Neural cell (in vitro differentiated cells): Measurements from ENCODE around the gene SDHAF4. TPM values are rescaled to one million over a fixed set of nuclear protein-coding genes. Genes with fewer than 3 reads are reported as not detected.
"Not testable (repeated sequence)": the region's sequence is repeated elsewhere in the genome, so short reads cannot be mapped to it uniquely, and the experiment has no call there.

ENCODE experiments used
- H2AFZ ChIP-seq: fragments of 200-600, 300-800 bp; sonication (generic), shearing (Covaris generic); 2 replicates; pipeline ENCODE4 v1.6.0; 2014; ENCODE audit warnings: low read depth, mild to moderate bottlenecking, antibody characterized with exemption, low read length, moderate library complexity
- H3F3A ChIP-seq: fragments of 200-600 bp; shearing (Covaris generic); 2 replicates; pipeline ENCODE4 v1.6.1; 2016; ENCODE audit warnings: mild to moderate bottlenecking, moderate library complexity, mixed read lengths, antibody characterized with exemption, low read length; ENCODE audit not compliant: insufficient read depth, poor library complexity, severe bottlenecking
- H3K27ac ChIP-seq: fragments of 200-600, 300-800 bp; sonication (generic), shearing (Covaris generic); 2 replicates; pipeline ENCODE4 v1.5.1; 2014; ENCODE audit warnings: mild to moderate bottlenecking, low read length, moderate library complexity
- H3K27me3 ChIP-seq: fragments of 300-800, 200-600 bp; sonication (generic), shearing (Covaris generic); 2 replicates; pipeline ENCODE4 v1.6.0; 2014; ENCODE audit warnings: mild to moderate bottlenecking, low read depth, low read length, moderate library complexity; ENCODE audit not compliant: insufficient read depth
- H3K36me3 ChIP-seq: fragments of 300-800, 200-600 bp; sonication (generic), shearing (Covaris generic); 2 replicates; pipeline ENCODE4 v1.5.1; 2014; ENCODE audit warnings: mild to moderate bottlenecking, antibody characterized with exemption, low read length, moderate library complexity; ENCODE audit not compliant: insufficient read depth
- H3K4me2 ChIP-seq: fragments of 300-800, 200-600 bp; sonication (generic), shearing (Covaris generic); 2 replicates; pipeline ENCODE4 v1.6.0; 2014; ENCODE audit warnings: mild to moderate bottlenecking, low read length
- H3K4me3 ChIP-seq: fragments of 300-800, 200-600 bp; sonication (generic), shearing (Covaris generic); 2 replicates; pipeline ENCODE4 v1.5.1; 2014; ENCODE audit warnings: mild to moderate bottlenecking, low read length, moderate library complexity
- H3K79me2 ChIP-seq: fragments of 200-600 bp; shearing (Covaris generic); replicated peaks from 2 replicates; pipeline ENCODE4 v1.6.0; 2014; ENCODE audit warnings: mild to moderate bottlenecking, low read length, moderate library complexity; ENCODE audit not compliant: insufficient read depth
- H3K9ac ChIP-seq: fragments of 300-800, 200-600 bp; sonication (generic), shearing (Covaris generic); 2 replicates; pipeline ENCODE4 v1.6.1; 2016; ENCODE audit warnings: mild to moderate bottlenecking, low read length, mixed read lengths
- H3K9me2 ChIP-seq: fragments of 200-600 bp; shearing (Covaris generic); 2 replicates; pipeline ENCODE4 v1.6.1; 2016; ENCODE audit warnings: mild to moderate bottlenecking, low read length, mixed read lengths; ENCODE audit not compliant: insufficient read depth
- H3K9me3 ChIP-seq: fragments of 200-600, 300-800 bp; sonication (generic), shearing (Covaris generic); 2 replicates; pipeline ENCODE4 v1.6.1; 2016; ENCODE audit warnings: mild to moderate bottlenecking, mixed run types, low read length, moderate library complexity, mixed read lengths
- H4K20me1 ChIP-seq: fragments of 200-600 bp; shearing (Covaris generic); 2 replicates; pipeline ENCODE4 v1.6.1; 2016; ENCODE audit warnings: mild to moderate bottlenecking, mixed run types; ENCODE audit not compliant: insufficient read depth
- EP300 ChIP-seq: fragments of 450-650 bp; conservative IDR thresholded peaks from 2 replicates; pipeline ENCODE4 v1.6.1; 2014; ENCODE audit warnings: antibody characterized with exemption, mild to moderate bottlenecking, moderate library complexity; ENCODE audit not compliant: poor library complexity, severe bottlenecking
- EZH2 ChIP-seq: fragments of 200-600, 300-800 bp; shearing (Covaris generic), sonication (generic); IDR thresholded peaks from 2 replicates; pipeline ENCODE4 v1.6.1; 2014; ENCODE audit warnings: antibody characterized with exemption, low read length, borderline replicate concordance, mild to moderate bottlenecking; ENCODE audit not compliant: insufficient read depth, poor library complexity, severe bottlenecking
- MXI1 ChIP-seq: fragments of 450-650 bp; conservative IDR thresholded peaks from 2 replicates; pipeline ENCODE4 v1.6.1; 2014; ENCODE audit warnings: antibody characterized with exemption, mild to moderate bottlenecking; ENCODE audit not compliant: poor library complexity, severe bottlenecking
- POLR2AphosphoS5 ChIP-seq: IDR thresholded peaks from 2 replicates; pipeline ENCODE4 v1.6.1; 2012
- RAD21 ChIP-seq: fragments of 450-650 bp; conservative IDR thresholded peaks from 2 replicates; pipeline ENCODE4 v1.6.1; 2014; ENCODE audit warnings: antibody characterized with exemption, mild to moderate bottlenecking, moderate library complexity
- SMC3 ChIP-seq: fragments of 450-650 bp; conservative IDR thresholded peaks from 2 replicates; pipeline ENCODE4 v1.6.1; 2014; ENCODE audit warnings: antibody characterized with exemption, mild to moderate bottlenecking, moderate library complexity; ENCODE audit not compliant: poor library complexity
- TAF1 ChIP-seq: IDR thresholded peaks from 2 replicates; pipeline ENCODE4 v1.6.1; 2012; ENCODE audit warnings: low read depth
- polyA plus RNA-seq: library from polyadenylated mRNA; depleted of rRNA; stranded (reverse); fragments of >200 nt; gene quantifications from 2 replicates; pipeline ENCODE4 v1.2.3, GENCODE V29; 2014
- TF ChIP-seq, protein P1 (sequence below): fragments of 450-650 bp; IDR thresholded peaks from 2 replicates; pipeline ENCODE4 v1.5.1; 2014; ENCODE audit warnings: antibody characterized with exemption, mild to moderate bottlenecking, moderate library complexity; ENCODE audit not compliant: poor library complexity, severe bottlenecking
- TF ChIP-seq, protein P2 (sequence below): IDR thresholded peaks from 2 replicates; pipeline ENCODE4 v1.6.1; 2012; ENCODE audit warnings: borderline replicate concordance

Gene SDHAF4
- polyA plus RNA-seq, 1 donor from 2014 or later, result 28.2 TPM

DNA sequence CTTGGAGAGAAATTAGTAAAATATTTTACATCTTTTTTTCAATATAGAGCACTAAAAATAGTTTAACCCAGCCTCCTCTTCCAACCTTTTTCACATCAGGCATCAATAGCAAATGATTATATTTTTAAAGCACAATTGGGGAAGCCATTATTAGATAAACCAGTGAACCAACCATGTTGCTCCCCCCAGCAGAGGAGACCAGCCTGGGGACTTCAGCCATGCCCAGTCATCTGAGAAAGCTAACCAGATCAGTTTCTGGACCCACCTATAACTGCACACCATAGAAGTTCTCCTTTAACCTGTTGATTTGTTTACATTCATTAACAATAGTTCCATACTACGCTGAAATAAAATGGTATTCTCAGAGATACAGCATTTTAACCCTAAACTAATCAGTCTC, 13.8 kb upstream of the SDHAF4 start:
- Histone ChIP-seq H3K36me3 (no peaks in the 10 kb centered on the region), H3K4me3 (no peak overlapping the region), H3K9me2 (no peaks in the 10 kb centered on the region), H3F3A (no peaks in the 10 kb centered on the region), H3K27ac (no peak overlapping the region), H3K27me3 (no peaks in the 10 kb centered on the region), H3K79me2 (no peaks in the 10 kb centered on the region), H3K9ac (no peak overlapping the region), H3K9me3 (no peaks in the 10 kb centered on the region), H2AFZ (no peak overlapping the region), H3K4me2 (no peak overlapping the region), H4K20me1 (no peaks in the 10 kb centered on the region)
- TF ChIP-seq EP300, result no peak
- TF ChIP-seq, protein P1, sequence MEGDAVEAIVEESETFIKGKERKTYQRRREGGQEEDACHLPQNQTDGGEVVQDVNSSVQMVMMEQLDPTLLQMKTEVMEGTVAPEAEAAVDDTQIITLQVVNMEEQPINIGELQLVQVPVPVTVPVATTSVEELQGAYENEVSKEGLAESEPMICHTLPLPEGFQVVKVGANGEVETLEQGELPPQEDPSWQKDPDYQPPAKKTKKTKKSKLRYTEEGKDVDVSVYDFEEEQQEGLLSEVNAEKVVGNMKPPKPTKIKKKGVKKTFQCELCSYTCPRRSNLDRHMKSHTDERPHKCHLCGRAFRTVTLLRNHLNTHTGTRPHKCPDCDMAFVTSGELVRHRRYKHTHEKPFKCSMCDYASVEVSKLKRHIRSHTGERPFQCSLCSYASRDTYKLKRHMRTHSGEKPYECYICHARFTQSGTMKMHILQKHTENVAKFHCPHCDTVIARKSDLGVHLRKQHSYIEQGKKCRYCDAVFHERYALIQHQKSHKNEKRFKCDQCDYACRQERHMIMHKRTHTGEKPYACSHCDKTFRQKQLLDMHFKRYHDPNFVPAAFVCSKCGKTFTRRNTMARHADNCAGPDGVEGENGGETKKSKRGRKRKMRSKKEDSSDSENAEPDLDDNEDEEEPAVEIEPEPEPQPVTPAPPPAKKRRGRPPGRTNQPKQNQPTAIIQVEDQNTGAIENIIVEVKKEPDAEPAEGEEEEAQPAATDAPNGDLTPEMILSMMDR, result no peak
- TF ChIP-seq RAD21, result no peak
- TF ChIP-seq EZH2, result no peak
- no peak for TF ChIP-seq TAF1
- TF ChIP-seq MXI1, result no peak
- TF ChIP-seq, protein P2, sequence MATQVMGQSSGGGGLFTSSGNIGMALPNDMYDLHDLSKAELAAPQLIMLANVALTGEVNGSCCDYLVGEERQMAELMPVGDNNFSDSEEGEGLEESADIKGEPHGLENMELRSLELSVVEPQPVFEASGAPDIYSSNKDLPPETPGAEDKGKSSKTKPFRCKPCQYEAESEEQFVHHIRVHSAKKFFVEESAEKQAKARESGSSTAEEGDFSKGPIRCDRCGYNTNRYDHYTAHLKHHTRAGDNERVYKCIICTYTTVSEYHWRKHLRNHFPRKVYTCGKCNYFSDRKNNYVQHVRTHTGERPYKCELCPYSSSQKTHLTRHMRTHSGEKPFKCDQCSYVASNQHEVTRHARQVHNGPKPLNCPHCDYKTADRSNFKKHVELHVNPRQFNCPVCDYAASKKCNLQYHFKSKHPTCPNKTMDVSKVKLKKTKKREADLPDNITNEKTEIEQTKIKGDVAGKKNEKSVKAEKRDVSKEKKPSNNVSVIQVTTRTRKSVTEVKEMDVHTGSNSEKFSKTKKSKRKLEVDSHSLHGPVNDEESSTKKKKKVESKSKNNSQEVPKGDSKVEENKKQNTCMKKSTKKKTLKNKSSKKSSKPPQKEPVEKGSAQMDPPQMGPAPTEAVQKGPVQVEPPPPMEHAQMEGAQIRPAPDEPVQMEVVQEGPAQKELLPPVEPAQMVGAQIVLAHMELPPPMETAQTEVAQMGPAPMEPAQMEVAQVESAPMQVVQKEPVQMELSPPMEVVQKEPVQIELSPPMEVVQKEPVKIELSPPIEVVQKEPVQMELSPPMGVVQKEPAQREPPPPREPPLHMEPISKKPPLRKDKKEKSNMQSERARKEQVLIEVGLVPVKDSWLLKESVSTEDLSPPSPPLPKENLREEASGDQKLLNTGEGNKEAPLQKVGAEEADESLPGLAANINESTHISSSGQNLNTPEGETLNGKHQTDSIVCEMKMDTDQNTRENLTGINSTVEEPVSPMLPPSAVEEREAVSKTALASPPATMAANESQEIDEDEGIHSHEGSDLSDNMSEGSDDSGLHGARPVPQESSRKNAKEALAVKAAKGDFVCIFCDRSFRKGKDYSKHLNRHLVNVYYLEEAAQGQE, result no peak
- no peak for TF ChIP-seq POLR2AphosphoS5
- no peak for TF ChIP-seq SMC3

DNA sequence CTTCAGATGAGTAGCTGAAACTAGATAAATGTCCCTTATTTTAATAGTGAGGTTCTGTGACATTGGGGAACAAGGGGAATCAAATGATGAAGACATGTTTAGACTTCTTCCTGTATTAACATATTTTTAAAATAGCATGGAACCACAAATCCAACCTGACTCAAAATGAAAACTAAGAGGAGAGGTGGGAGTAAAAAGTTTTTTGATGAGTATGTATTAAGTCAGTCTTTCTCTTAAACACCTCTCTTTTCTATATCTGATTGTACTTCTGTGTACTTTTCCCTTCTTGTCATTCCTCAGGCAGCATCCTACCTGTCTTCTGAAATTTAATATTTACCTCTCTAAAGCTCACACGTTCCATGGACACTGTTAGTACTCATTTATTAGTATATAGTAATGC, 8.7 kb upstream of the SDHAF4 start:
- Histone ChIP-seq H3K36me3 (no peaks in the 10 kb centered on the region), H3K9me2 (no peaks in the 10 kb centered on the region), H3K4me3 (no peak overlapping the region), H3K9ac (no peak overlapping the region), H3K9me3 (no peaks in the 10 kb centered on the region), H3F3A (no peaks in the 10 kb centered on the region), H4K20me1 (no peaks in the 10 kb centered on the region), H3K4me2 (no peak overlapping the region), H3K79me2 (no peaks in the 10 kb centered on the region), H3K27ac (no peak overlapping the region), H3K27me3 (no peaks in the 10 kb centered on the region), H2AFZ (no peak overlapping the region)
- TF ChIP-seq SMC3 (no peak), TAF1 (no peak), EZH2 (no peak), EP300 (no peak), RAD21 (no peak), MXI1 (no peak), POLR2AphosphoS5 (no peak)
- TF ChIP-seq, protein P1, result no peak
- TF ChIP-seq, protein P2, result no peak

DNA sequence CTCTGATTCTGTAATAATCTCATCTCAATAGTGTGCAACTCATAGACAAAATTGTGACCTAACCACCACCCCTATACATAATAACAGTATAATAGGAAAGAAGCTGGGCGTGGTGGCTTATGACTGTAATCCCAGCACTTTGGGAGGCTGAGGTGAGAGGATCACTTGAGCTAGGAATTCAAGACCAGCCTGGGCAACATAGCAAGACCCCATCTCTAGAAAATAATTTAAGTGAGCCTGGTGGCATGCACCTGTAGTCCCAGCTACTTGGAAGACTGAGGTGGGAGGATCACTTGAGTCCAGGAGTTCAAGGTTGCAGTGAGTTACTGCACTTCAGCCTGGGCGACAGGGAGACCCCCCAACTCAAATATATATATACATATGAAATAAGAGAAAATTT, 4.3 kb upstream of the SDHAF4 start:
- H3K27me3 ChIP-seq, H3F3A ChIP-seq, H3K79me2 ChIP-seq, H3K9me2 ChIP-seq, H3K9ac ChIP-seq, H3K4me2 ChIP-seq, H3K27ac ChIP-seq, H2AFZ ChIP-seq, H3K9me3 ChIP-seq, H3K4me3 ChIP-seq, H4K20me1 ChIP-seq, H3K36me3 ChIP-seq: not testable (repeated sequence)
